ENCODE data around the gene UVRAG. TPM values are rescaled to one million over a fixed set of nuclear protein-coding genes. Genes with fewer than 3 reads are reported as not detected.
"Not testable (repeated sequence)": the region's sequence is repeated elsewhere in the genome, so short reads cannot be mapped to it uniquely, and the experiment has no call there.

Gene UVRAG
- total and polyA plus RNA-seq, 2 donors from 2014 or later: 7.2 to 27.9 TPM

GRCh38 chr11:75851203-75851602 is 36.2 kb downstream of the UVRAG start:
- Histone ChIP-seq H3K27me3 (ENCODE audit: control insufficient read depth, insufficient read depth, low read length) (no peaks in the 10 kb centered on the region), H3K27ac (ENCODE audit: low read depth in 2 of 2, low read length in 2 of 2) (no peak overlapping the region), H3K4me3 (ENCODE audit: low read length in 3 of 3) (no peak overlapping the region), H3K9me3 (ENCODE audit: control insufficient read depth in 2 of 3, insufficient read depth in 1 of 3, low read length in 3 of 3) (no peaks in the 10 kb centered on the region), H3K4me1 (ENCODE audit: control insufficient read depth in 2 of 3, insufficient read depth in 2 of 3, low read depth in 1 of 3, low read length in 3 of 3) (peaks cover 0 to 4% (median 0%) of the 10 kb centered on the region in 3 donors), H3K9ac (ENCODE audit: low read length in 3 of 3) (no peak overlapping the region), H3K36me3 (ENCODE audit: control insufficient read depth in 2 of 3, insufficient read depth in 3 of 3, low read length in 3 of 3) (no peaks in the 10 kb centered on the region)
- DNase-seq: no peak
- intact Hi-C loops (cut with DNase I): no loop called here
- FAIRE-seq: no peak
- no peak for TF ChIP-seq CTCF (IDR thresholded peaks at IDR 0.05; ENCODE audit: borderline replicate concordance, extremely low read depth, insufficient read depth)

- FAIRE-seq (no peak), DNase-seq (no peak)
- no peaks in the 10 kb centered on the region for H3K36me3 ChIP-seq (ENCODE audit: control insufficient read depth in 2 of 3, insufficient read depth in 3 of 3, low read length in 3 of 3)
- no peaks in the 10 kb centered on the region for H3K27me3 ChIP-seq (ENCODE audit: control insufficient read depth, insufficient read depth, low read length)
- H3K9me3 ChIP-seq (ENCODE audit: control insufficient read depth in 2 of 3, insufficient read depth in 1 of 3, low read length in 3 of 3): no peaks in the 10 kb centered on the region
- H3K27ac ChIP-seq (ENCODE audit: low read depth in 2 of 2, low read length in 2 of 2): no peak overlapping the region
- H3K4me1 ChIP-seq (ENCODE audit: control insufficient read depth in 2 of 3, insufficient read depth in 2 of 3, low read depth in 1 of 3, low read length in 3 of 3): peaks cover 0 to 4% (median 0%) of the 10 kb centered on the region in 3 donors
- TF ChIP-seq CTCF (IDR thresholded peaks at IDR 0.05; ENCODE audit: borderline replicate concordance, extremely low read depth, insufficient read depth): no peak
- no peak overlapping the region for H3K4me3 ChIP-seq (ENCODE audit: low read length in 3 of 3)
- intact Hi-C loops (cut with DNase I): no loop called here
- H3K9ac ChIP-seq (ENCODE audit: low read length in 3 of 3): no peak overlapping the region
These were observed 37.5 kb downstream of the UVRAG start for GRCh38 chr11:75852406-75853017.

DNA sequence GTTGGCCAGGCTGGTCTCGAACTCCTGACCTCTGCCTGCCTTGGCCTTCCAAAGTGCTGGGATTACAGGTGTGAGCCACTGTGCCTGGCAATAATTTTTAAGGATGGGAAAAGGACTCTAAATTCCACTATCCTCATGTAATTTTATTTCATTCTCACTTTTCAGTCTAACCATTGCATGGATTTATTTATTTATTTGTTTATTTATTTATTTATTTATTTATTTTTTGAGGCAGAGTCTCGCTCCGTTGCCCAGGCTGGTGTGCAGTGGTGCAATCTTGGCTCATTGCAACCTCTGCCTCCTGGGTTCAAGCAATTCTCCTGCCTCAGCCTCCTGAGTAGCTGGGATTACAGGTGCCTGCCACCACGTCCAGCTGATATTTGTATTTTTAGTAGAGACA is 38.6 kb downstream of the UVRAG start:
- FAIRE-seq; H3K4me3 ChIP-seq (ENCODE audit: low read length in 3 of 3); intact Hi-C loops (cut with DNase I); H3K27ac ChIP-seq (ENCODE audit: low read depth in 2 of 2, low read length in 2 of 2); DNase-seq; H3K9ac ChIP-seq (ENCODE audit: low read length in 3 of 3); H3K4me1 ChIP-seq (ENCODE audit: control insufficient read depth in 2 of 3, insufficient read depth in 2 of 3, low read depth in 1 of 3, low read length in 3 of 3); H3K9me3 ChIP-seq (ENCODE audit: control insufficient read depth in 2 of 3, insufficient read depth in 1 of 3, low read length in 3 of 3); H3K36me3 ChIP-seq (ENCODE audit: control insufficient read depth in 2 of 3, insufficient read depth in 3 of 3, low read length in 3 of 3); H3K27me3 ChIP-seq (ENCODE audit: control insufficient read depth, insufficient read depth, low read length): not testable (repeated sequence)

GRCh38 chr11:75853971-75854370 is 39.0 kb downstream of the UVRAG start:
- no peaks in the 10 kb centered on the region for H3K36me3 ChIP-seq (ENCODE audit: control insufficient read depth in 2 of 3, insufficient read depth in 3 of 3, low read length in 3 of 3)
- H3K4me3 ChIP-seq (ENCODE audit: low read length in 3 of 3): no peak overlapping the region
- no peak for TF ChIP-seq CTCF (IDR thresholded peaks at IDR 0.05; ENCODE audit: borderline replicate concordance, extremely low read depth, insufficient read depth)
- intact Hi-C loops (cut with DNase I): no loop called here
- H3K27me3 ChIP-seq (ENCODE audit: control insufficient read depth, insufficient read depth, low read length): no peaks in the 10 kb centered on the region
- DNase-seq (no peak), FAIRE-seq (no peak)
- no peaks in the 10 kb centered on the region for H3K9me3 ChIP-seq (ENCODE audit: control insufficient read depth in 2 of 3, insufficient read depth in 1 of 3, low read length in 3 of 3)
- no peak overlapping the region for H3K27ac ChIP-seq (ENCODE audit: low read depth in 2 of 2, low read length in 2 of 2)
- H3K9ac ChIP-seq (ENCODE audit: low read length in 3 of 3): no peak overlapping the region
- H3K4me1 ChIP-seq (ENCODE audit: control insufficient read depth in 2 of 3, insufficient read depth in 2 of 3, low read depth in 1 of 3, low read length in 3 of 3): peaks cover 0 to 4% (median 0%) of the 10 kb centered on the region in 3 donors

Data from kidney (tissue), 14 donors.